HPDE6-E6E7 (cell line): ENCODE results near the gene EPB41L2.
"Not testable (repeated sequence)": the region's sequence is repeated elsewhere in the genome, so short reads cannot be mapped to it uniquely, and the experiment has no call there.

Experiments
- DNase-seq: peaks from one replicate; pipeline ENCODE4 v3.0.0; 2011; ENCODE audit warnings: missing footprints; ENCODE audit errors: extremely low spot score

EPB41L2 gene

DNA sequence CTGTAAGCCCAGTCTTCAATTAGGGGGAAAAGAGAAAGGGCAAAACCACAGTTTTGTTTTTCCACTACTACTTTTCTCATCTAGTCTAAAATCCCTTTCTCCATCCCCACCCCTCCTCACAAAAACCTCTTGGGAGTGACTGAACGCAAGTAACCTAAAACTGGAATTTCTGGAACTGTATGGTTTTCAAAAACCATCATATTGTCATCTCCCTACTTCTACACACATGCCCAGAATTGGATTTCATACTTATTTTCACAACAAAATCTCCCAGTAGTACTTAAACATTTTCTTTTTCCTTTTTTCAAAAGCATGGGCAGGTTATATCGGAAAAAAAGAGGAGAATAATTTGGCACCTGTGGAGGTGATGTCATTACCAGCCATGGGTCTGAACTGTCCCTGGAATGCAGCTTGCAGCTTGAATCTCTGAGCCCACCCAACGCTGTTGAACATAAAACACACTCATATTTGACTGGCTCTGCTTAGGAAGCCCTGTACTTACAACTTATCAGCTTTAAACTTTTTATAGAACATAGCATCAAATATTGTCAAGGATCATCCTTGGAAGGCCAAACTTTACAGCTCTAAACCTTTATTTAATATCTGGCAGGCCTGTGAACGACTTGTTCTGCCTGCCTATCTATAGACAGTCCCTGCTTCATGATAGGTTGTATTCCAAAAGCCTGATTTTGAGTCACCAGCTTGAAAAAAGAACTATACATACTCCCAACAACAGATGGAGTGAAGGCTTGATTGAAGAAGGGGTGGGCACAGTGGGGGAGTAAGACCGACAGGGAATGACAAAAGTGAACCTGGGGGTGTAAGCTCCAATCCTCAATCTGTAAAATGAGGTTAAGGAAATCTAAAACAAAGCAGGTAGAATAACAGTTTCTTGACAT, 59.3 kb downstream of the EPB41L2 start:
- no peak for DNase-seq

DNA sequence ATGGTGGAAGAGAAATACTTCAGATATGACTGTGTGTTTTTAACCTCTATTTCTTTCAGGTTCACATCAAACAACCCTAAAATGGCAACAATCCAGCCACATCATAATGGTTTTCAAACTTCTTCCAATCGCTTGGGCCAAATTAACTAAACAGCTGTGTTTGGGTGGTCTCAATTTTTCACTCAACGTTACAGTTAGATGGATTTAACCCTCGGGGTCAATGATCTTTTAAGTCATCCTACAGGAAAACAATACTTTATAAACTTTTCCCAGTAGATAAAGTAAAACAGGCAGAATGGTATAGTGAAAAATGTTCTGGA, 60.4 kb downstream of the EPB41L2 start:
- DNase-seq: no peak

DNA sequence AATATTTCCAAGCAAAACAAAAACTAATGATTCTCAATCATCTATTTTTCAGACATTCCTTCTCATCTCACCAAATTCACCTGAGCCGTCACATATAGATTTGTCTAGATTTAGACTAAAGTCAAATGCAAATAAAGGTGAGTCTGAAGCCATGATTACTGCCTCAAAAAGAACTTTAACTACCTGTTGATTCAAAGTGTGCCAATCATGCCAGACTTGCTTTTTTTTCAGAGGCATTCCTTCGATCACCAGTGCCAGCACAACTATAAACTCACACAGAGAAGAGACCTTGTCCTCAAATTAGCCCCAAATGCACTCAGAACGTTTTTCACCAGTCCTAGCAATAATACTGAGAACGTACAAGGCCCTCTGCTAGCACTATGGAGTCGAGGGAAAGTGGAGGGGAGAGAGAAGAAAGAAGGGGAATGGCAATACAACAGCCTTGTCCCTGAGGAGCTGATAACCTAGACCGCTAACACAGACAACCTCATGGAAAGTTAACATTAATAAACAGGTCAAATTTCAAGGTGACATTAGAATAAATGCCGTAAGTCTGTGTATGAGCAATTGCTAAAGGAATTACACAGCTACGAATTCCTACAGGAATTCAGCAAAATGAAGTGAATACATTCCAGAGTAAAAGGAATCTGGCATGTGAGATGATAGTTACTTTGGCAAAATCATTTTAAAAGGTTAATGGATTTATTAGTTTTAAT, 60.9 kb downstream of the EPB41L2 start:
- DNase-seq: no peak

DNA sequence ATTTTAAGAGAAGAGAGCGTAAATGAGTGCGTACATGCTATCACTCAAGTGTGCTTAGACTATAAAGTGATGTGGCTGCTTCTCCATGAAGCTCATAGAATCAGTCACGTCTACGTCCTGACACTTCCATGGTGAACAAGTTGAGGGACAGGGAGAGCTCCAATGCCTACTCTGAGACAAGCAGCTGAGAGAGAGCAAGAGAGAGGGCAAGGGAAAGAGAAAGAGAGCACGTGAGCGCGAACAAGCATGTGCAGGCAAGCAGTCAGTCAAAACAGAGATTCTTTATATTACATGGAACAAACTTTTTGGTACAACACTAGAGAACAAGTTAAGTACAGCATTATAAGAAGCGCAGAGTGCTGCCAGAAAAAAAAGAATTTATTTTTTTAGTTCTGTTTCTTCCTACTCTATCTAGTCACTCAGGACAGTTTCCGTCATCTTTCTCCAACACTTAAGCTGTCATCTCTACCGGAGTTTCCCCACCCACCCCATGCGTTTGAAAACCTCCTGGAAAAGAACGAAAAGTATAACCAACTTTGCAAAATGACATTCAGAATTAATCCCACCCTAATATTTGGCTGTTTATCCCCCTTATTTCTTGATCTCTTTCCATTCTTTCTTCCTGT, 61.8 kb downstream of the EPB41L2 start:
- DNase-seq: no peak

DNA sequence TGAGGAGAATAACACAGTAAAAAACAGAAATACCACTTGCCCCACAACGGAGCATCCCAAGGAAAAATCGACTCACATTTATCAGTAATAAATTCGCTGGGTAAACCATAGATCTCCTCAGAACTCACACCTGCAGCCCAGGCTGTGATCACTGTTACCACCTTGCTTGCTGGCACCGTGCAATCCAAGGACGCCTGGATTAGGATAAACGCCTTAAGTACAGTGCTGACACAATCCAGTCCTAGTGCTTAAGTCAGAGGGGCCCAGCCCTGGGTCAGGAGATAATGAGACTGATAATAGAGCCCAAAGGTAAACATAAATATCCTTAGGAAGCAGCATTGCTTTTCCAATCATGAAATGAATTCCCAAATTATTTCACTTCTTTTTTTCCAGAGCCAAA, 62.5 kb downstream of the EPB41L2 start:
- DNase-seq: no peak

DNA sequence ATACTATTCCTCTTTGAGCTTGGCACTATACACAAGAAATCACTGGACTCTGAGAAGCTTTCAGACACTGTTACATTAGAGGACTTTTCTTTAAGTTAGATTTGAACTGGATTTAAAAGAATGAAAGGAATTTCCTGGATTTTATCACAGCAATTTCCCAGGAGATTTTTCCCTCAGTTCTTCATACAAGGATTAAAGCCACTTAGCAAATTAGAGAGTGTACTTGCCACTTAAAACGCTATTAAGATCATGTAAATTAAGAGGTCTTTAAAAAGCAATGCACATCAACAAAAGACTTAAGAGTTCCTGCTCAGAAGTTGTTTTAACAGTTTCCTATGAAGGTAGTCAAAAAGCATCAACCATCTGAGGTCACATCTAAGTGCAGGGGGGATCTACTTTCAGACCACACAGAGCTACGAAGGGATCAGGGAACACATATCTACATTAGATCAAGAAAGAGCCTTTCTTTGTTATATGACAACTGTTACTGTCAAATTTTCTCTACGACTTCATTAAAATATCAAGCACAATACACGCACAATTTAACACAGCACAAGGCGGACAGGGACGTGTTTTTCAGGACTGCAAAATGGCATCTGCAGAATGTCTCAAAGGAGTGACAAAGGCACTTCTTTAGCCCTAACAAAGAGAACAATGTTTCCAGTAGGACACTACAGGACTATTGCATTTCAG, 65.8 kb downstream of the EPB41L2 start:
- DNase-seq: no peak

DNA sequence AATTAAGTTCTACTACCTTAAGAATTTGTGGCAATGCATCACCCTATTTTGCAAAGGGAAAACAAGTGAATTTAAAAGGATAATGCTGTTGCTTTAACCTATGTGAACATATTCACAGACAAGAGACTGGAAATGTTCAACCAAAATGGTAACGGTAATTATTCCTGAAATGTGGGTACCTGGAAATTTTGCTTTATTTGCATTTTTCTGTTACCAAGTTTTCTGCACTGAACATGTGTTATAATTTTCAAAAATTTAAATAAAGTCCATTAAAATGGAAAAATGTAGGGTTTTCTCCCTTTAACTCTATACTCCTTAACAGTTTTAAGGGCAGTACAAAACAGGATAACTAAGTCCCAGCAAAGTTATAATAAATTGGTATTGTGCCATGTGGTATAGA, 66.4 kb downstream of the EPB41L2 start:
- no peak for DNase-seq

DNA sequence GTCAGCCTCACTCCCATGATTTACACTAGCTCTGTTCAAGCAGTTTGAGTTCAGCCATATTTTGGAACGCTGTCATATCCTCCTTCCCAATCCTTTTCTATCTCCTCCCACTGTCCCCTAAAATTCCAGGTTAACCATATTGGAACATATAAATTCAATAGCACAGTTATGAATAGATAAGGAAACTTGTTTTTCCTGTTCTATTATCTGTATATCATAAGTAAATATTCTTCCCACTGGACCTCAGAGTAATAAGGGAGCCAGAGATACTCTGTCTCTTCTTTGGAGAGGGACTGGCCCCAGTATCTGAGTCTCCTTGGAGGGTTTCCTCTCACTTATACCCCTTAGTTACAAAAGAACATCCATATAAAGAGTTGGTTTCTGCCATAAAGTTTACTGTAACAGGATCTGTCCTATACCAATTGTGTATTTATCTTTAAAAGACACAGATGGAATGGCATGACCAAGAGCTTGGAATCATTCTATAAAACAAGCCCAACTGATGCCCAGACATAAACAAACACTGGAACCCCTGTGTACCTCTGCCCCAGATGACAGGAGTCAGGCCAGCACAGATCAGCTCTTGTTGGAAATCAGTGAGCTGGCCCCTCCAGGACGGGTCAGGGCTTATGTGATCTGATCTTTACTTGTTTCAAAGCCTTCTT, 67.1 kb downstream of the EPB41L2 start:
- DNase-seq: no peak

DNA sequence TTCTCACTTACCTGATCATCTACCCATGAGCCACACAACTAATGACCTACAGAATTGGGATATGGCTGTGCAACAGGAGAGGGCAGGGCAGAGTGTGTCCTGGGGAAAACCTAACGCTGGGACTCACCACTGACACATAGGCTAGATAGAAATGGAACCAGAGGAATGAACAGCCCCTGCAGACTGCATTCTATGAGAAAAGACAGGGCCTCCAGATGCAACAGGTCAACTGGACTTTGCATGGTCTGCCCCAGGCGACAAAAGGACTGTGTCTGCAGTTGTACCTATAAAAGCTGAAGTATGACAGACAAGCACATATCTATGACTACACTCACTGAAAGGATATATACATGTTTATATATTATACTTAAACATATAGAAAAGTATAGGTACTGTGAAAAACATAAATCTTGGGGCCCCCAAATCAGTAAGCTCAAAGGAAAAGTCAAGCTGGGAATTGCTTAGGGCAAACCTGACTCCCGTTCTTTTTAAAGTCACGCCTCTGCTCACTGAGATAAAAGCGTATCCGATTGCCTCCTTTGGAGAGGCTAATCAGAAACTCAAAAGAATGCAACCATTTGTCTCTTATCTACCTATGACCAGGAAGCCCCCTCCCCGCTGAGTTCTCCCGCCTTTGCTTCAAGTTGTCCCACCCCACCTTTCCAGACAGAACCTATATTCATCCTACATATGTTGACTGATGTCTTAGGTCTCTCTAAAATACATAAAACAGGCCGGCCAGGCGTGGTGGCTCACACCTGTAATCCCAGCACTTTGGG, 68.5 kb downstream of the EPB41L2 start:
- no peak for DNase-seq

DNA sequence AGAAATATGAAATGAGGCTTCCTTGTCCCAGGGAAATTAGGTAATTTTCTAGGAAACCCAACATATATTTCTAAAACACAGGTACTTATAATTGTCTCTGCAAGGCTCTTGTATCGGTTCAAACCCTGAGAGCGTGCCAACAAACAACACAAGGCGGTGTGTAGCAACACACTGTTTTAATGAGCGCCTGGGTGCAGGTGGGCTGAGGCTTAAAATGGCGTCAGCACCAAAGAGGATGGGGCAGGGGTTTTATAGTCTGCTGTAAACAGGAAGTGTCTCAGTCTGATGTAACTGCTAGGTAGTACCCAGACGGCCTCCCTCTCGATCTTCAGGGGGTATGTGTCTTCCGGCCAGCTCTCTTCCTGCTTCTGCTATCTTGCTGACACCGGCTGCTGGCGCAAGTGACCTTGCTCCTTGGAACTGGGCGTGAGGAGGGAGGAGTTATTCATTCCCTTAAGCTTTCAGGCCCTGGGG, 69.7 kb downstream of the EPB41L2 start:
- no peak for DNase-seq

DNA sequence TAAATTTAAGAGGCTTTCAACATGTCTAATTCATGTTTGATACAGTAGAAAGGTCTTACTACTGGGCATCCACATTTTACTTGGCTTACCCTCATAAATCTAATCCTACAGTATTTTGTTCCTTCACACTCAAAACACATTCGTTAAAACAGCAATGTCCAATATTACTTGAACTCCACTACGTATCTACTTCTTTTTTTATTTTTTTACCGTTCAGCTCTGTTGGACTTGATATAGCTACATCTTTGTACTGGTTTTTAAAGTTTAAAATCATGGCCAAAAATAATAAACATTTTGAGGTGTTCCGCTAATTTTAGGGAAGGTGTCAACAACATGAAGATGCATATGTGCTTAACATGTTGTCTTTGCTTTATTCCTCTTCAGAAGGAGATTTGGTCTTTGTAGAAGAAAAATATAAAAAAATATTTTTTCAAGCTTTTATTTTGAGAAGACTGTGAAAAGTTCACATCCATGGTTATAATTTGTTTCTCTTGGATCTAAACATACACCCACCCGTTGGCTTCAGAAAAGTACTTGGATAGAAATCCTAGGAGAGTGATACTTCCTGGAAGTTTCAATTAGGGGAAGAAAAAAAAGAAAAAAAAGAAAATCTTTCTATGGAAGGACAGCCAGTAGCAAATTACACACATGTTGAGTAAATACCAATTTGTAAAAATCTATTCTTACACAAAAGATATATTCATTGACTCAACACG, 71.5 kb downstream of the EPB41L2 start:
- no peak for DNase-seq

DNA sequence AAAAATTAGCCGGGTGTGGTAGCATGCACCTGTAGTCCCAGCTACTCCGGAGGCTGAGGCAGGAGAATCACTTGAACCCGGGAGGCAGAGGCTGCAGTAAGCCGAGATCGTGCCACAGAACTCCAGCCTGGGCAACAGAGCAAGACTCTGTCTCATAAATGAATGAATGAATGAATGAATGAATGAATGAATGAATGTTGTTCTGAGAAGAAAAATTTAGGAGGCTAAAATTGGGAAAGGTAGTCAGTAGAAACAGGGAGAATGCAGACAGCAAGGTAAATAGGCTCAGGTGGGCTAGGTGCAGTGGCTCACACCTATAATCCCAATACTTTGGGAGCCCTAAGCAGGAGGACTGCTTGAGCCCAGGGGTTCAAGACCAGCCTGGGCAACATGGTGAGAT, 75.5 kb downstream of the EPB41L2 start:
- DNase-seq: not testable (repeated sequence)

DNA sequence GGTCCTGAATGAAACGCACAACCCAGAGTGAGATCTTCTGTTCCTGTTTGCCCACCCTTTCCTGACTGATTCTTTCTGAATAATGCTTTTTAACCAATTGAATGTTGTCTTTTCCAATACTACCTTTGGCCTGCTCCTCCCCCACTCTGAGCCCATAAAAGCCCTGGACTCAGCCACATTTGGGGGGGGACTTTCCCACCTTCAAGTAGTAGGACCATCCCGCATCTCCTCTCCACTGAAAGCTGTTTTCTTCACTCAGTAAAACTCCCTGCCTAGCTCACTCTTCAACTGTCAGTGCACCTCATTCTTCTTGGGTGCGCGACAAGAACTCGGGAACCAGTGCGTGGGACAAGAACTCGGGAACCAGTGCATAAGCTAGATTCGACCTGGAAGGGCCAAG, 77.9 kb downstream of the EPB41L2 start:
- no peak for DNase-seq

DNA sequence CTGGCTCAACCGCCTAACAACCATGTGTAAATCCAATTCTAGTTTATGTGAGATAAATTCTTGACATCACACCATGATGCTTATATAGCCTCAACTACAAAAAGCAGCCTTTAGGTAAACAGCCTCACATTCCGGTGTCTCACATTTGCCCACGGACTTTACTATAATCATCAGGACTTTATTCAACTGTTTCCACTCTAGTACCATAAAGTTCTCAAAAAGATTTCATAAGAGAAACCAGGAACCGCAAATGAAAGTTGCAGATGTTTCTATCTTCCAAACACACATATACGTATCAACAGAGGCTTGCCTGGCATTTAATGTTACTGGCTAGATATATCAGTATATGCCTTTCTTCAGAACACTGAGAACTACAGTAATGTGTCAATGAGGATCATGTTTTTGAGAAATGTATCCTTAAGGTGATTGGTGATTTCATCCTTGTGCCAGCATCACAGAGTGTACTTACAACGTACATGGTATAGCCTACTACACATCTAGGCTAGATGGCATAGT, 80.0 kb downstream of the EPB41L2 start:
- DNase-seq: no peak

DNA sequence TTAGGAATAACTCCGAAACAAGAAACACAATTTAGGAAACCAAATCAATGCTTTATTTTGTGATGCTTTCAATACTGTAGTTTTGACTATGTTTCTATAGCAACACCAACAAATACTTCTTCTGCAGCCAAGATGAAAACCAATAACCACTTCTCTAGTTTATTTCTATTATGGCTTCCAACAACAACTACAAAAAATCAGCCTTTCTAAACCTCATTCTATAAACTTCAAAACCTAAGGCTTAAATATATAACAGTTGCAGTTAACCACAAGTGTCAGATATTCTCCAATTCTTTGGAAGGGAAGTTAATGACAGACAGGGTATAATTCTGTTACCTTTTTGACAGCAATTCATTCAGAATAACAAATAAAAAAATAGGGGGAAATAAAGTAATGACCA, 80.9 kb downstream of the EPB41L2 start:
- DNase-seq: no peak

DNA sequence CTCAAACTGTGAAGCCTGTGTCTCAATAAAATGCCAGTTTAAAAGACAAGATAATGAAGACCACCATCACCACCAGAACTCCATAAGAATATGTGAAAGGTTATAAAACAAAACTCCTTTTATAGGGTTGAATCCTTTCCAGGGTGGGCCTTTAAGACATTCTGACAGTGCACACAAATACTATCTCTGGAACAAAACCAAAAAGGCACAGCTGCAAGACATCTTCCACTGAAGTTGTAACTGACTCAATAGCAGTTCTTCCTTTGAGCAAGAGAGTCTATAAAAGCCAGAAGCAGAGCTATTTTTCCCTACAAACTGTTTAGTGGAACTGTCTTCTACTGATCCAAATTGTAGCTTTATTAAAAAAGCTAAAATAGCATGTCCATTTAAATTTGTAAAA, 81.6 kb downstream of the EPB41L2 start:
- DNase-seq: no peak

DNA sequence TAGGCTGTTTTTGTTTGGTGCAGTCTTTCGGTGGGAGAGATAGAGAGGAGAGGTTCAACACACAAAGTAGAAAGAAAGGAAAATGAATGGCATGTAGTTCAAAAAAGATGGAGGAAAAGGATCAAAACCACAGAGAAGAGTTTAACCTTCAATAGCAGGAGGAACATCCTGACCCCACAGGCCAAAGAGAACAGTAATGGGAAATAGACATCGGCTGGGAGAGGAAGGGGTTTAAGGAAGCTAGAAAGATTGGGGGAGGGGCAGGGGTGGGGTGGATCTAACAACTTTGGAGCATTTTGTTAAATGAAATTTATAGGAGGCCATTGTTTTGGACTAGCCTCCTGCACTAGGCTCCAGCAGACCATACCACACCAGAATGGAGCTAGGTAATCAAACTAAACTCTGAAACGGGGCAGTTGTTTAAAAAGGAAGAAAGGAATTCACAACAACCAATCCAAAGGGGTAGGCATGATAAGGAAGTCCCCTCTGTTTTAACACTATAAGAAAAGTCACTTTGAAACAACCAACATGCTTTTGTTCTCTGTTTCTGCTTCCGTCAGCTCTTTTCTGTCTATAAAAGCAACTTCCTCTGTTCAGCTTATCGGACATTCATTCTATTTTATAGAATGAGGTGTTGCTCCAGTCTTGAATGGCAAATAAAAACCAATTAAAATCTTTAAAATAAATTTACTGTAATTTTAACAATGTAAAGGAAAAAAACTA, 82.6 kb downstream of the EPB41L2 start:
- DNase-seq: no peak

DNA sequence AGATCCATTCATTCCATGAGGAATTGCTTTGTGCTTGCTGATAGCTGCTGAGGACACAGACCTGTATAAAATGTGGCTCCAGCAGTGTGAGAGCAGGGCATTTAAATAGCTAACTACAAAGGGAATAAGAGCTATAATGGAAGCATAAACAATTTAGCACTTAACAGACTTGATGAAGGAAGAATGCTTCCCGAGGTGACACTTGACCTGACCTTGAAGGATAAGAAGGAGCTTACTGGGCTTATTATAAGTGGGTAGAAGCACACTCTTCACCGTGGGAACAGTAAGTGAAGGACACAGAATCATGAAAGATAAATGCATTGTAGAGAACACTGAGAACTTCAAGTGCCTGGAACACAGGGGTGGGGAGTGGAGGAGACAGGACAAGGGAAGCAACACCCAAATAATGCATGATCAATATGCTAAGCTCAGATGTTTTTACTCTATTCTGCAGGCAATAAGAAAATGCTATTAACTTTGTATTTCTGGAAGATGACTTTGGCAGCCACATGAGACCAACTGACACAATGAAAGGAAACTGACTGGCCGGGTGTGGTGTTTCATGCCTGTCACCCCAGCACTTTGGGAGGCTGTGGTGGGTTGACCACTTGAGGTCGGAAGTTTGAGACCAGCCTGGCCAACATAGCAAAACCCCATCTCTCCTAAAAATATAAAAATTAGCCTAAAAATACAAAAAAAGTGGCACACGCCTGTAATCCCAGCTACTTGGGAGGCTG, 84.2 kb downstream of the EPB41L2 start:
- no peak for DNase-seq

DNA sequence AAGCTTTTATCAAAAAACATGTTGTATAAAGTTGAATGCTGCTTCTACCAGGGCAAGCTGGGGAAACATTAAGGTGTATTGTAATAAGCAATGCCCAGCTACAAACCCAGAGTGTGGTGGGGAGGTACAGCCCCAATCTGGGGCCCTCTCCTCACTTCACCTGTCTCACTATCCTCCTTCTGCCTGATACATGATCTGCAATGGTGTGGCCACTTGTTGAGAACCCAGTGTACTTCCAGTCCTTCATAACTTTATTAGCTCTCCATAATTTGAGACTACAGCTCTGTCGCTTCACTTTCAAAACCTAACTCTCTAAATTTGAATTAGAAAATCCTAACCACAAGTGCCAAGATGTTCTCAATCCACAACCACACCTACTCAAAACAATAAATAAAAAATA, 84.9 kb downstream of the EPB41L2 start:
- DNase-seq: no peak
